Left ventricle myocardium superior (tissue), 1 donor: ENCODE results near the gene FYCO1. TPM values are rescaled to one million over a fixed set of nuclear protein-coding genes. Genes with fewer than 3 reads are reported as not detected.
A peak's percentile ranks its signal among the peaks of the same experiment; 100 is the strongest.

Source experiments
- ATAC-seq: fragments of 200-7000 bp; cut with Tn5 transposase; one replicate; pipeline ENCODE4 v1.9.1; 2020; ENCODE audit warnings: mild to moderate bottlenecking, moderate library complexity
- DNase-seq: peaks from one replicate; pipeline ENCODE4 v3.0.0-alpha.2; 2020
- intact Hi-C: fragments of 100-400 bp; cut with micrococcal nuclease; formaldehyde crosslinking; loops from one replicate; pipeline ENCODE4 v1.11.0; 2022
- total RNA-seq: library from RNA; stranded (reverse); fragmentation: NEBNext Ultra II Directional; extraction: Animal tissue kit (Norgen Biotek cat#: 25700); gene quantifications from one replicate; pipeline ENCODE4 v1.2.1, GENCODE V29; 2021
- donor health status: DM: no; HTN: yes; CAD: no; lungs with severe emphysema.

FYCO1 gene
- total RNA-seq, 1 donor from 2014 or later = 146 TPM

- ATAC-seq = peak; percentile 77
Observed at GRCh38 chr3:45910892-45911291, 84.7 kb downstream of the FYCO1 start.

GRCh38 chr3:45909542-45909941, 86.1 kb downstream of the FYCO1 start:
- DNase-seq (no peak), ATAC-seq (no peak)
- intact Hi-C loops = no loop called here

More at GRCh38 chr3:45910892-45911291, 84.7 kb downstream of the FYCO1 start:
- no peak for DNase-seq
- intact Hi-C loops = no loop called here

GRCh38 chr3:45908761-45909160, 86.9 kb downstream of the FYCO1 start:
- intact Hi-C loops = no loop called here
- no peak for DNase-seq
- no peak for ATAC-seq

- intact Hi-C loops = no loop called here
- no peak for DNase-seq
- ATAC-seq = no peak
Observed at GRCh38 chr3:45907769-45908705, 87.6 kb downstream of the FYCO1 start.

GRCh38 chr3:45906681-45907407, 88.8 kb downstream of the FYCO1 start:
- peak; percentile 59 for ATAC-seq
- DNase-seq = no peak
- intact Hi-C loops = no loop called here

- DNase-seq = no peak
- intact Hi-C loops = no loop called here
- no peak for ATAC-seq
Observed at GRCh38 chr3:45905755-45906154, 89.9 kb downstream of the FYCO1 start.

GRCh38 chr3:45904931-45905330, 90.7 kb downstream of the FYCO1 start:
- no peak for DNase-seq
- intact Hi-C loops = no loop called here
- ATAC-seq = no peak

GRCh38 chr3:45896956-45897355, 98.7 kb downstream of the FYCO1 start:
- ATAC-seq (no peak), DNase-seq (no peak)
- intact Hi-C loops = no loop called here

GRCh38 chr3:45895686-45896468, 99.7 kb downstream of the FYCO1 start:
- no peak for ATAC-seq
- intact Hi-C loops = no loop called here
- no peak for DNase-seq

GRCh38 chr3:45894015-45894414, 101.6 kb downstream of the FYCO1 start:
- DNase-seq = no peak
- intact Hi-C loops = no loop called here
- ATAC-seq = no peak

GRCh38 chr3:45892161-45892560, 103.5 kb downstream of the FYCO1 start:
- ATAC-seq (no peak), DNase-seq (no peak)
- intact Hi-C loops = no loop called here

- intact Hi-C loops = no loop called here
- ATAC-seq (no peak), DNase-seq (no peak)
Observed at GRCh38 chr3:45890405-45890804, 105.2 kb downstream of the FYCO1 start.

- intact Hi-C loops = no loop called here
- no peak for ATAC-seq
Observed at GRCh38 chr3:45889337-45889736, 106.3 kb downstream of the FYCO1 start.

GRCh38 chr3:45887759-45888511, 107.7 kb downstream of the FYCO1 start:
- intact Hi-C loops = no loop called here
- ATAC-seq (no peak), DNase-seq (no peak)

More at GRCh38 chr3:45889337-45889736, 106.3 kb downstream of the FYCO1 start:
- no peak for DNase-seq

- DNase-seq (no peak), ATAC-seq (no peak)
Observed at GRCh38 chr3:45887285-45887684, 108.3 kb downstream of the FYCO1 start.

GRCh38 chr3:45885979-45886705, 109.5 kb downstream of the FYCO1 start, which contains the start of gene CCR9:
Gene CCR9, plus strand, starts transcription at chr3:45886543. Its CDS starts 8,391 bp downstream, at chr3:45894934.
- ATAC-seq (no peak), DNase-seq (no peak)
- intact Hi-C loops = no loop called here

More at GRCh38 chr3:45887285-45887684, 108.3 kb downstream of the FYCO1 start:
- intact Hi-C loops = no loop called here

- no peak for DNase-seq
- intact Hi-C loops = no loop called here
- ATAC-seq = no peak
Observed at GRCh38 chr3:45884368-45885201, 111.0 kb downstream of the FYCO1 start.
